ENCODE measurements around the gene PCDHGB5. TPM values are rescaled to one million over a fixed set of nuclear protein-coding genes. Genes with fewer than 3 reads are reported as not detected.
"Not testable (repeated sequence)": the region's sequence is repeated elsewhere in the genome, so short reads cannot be mapped to it uniquely, and the experiment has no call there.

PCDHGB5 gene
- total and polyA plus RNA-seq, 4 experiments from 2014 or later = 0.39 to 0.49 (median 0.42) TPM; not detected in 1

DNA sequence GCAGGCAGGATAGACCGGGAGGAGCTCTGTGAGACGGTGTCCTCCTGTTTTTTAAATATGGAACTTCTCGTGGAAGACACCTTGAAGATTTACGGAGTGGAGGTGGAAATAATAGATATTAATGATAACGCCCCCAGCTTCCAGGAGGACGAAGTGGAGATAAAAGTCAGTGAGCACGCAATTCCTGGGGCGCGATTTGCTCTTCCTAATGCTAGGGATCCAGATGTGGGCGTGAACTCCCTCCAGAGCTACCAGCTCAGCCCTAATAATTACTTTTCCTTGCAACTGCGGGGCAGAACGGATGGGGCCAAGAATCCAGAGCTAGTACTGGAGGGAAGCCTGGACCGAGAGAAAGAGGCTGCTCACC, 23.7 kb downstream of the PCDHGB5 start:
- CTCF ChIA-PET (ENCODE audit: partially characterized antibody) = interaction anchor here (0.7 to 2.3 kb wide), 8 partner anchors 9 to 136 kb away, joined by 3 to 18 read pairs (median 6); partner anchors contain the start of genes PCDHGA10, PCDHGA12 and TAF7
- intact Hi-C loops (cut with micrococcal nuclease) = no loop called here
- POLR2A ChIA-PET (ENCODE audit: partially characterized antibody) = interaction anchor here (1.3 kb wide), 1 partner anchor 143 kb away, joined by 4 read pairs; no protein-coding TSS in a partner anchor
- peak overlapping the region in 1 of 2 donors; percentile 33 for H3K4me3 ChIP-seq (ENCODE audit: low read length in 2 of 2)
- DNase-seq = no peak
- no peaks in the 10 kb centered on the region for H3K36me3 ChIP-seq (ENCODE audit: insufficient read depth, low read length)
- H3K27ac ChIP-seq (ENCODE audit: low read depth, low read length) = no peak overlapping the region
- peaks cover 53 to 63% of the 10 kb centered on the region in 2 donors for H3K27me3 Mint-ChIP-seq
- H3K27me3 ChIP-seq (ENCODE audit: insufficient read depth, low read length) = peaks cover 36% of the 10 kb centered on the region
- peaks cover 0 to 11% (median 3%) of the 10 kb centered on the region in 4 donors for H3K4me1 Mint-ChIP-seq
- peaks cover 8% of the 10 kb centered on the region for H3K4me1 ChIP-seq (ENCODE audit: insufficient read depth, low read length)
- peaks cover 0 to 4% of the 10 kb centered on the region in 2 donors for H3K9me3 ChIP-seq (ENCODE audit: control insufficient read depth in 1 of 2, low read length in 2 of 2)
- H3K36me3 Mint-ChIP-seq = peaks cover 19 to 25% of the 10 kb centered on the region in 2 donors
- peak overlapping the region in 4 of 7 donors; percentile 37 to 84 (median 78) for H3K27ac Mint-ChIP-seq
- H3K4me3 Mint-ChIP-seq = peak overlapping the region in 7 of 8 donors; percentile 46 to 83 (median 79)
- H3K9me3 Mint-ChIP-seq = peaks cover 4 to 70% (median 56%) of the 10 kb centered on the region in 8 donors

DNA sequence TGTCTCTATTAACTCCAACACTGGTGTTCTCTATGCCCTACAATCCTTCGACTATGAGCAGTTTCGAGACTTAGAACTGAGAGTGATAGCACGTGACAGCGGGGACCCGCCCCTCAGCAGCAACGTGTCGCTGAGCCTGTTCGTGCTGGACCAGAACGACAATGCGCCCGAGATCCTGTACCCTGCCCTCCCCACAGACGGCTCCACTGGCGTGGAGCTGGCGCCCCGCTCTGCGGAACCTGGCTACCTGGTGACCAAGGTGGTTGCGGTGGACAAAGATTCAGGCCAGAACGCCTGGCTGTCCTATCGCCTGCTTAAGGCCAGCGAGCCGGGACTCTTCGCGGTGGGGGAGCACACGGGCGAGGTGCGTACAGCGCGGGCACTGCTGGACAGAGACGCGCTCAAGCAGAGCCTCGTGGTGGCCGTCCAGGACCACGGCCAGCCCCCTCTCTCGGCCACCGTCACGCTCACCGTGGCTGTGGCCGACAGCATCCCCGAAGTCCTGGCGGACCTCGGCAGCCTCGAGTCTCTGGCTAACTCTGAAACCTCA, 25.1 kb downstream of the PCDHGB5 start:
- H3K27me3 Mint-ChIP-seq = peaks cover 57 to 64% of the 10 kb centered on the region in 2 donors
- H3K27ac Mint-ChIP-seq = peak overlapping the region in 1 of 7 donors; percentile 84
- Histone ChIP-seq H3K27ac (ENCODE audit: low read depth, low read length) (no peak overlapping the region), H3K4me1 (ENCODE audit: insufficient read depth, low read length) (peaks cover 8% of the 10 kb centered on the region), H3K4me3 (ENCODE audit: low read length in 2 of 2) (no peak overlapping the region), H3K36me3 (ENCODE audit: insufficient read depth, low read length) (no peaks in the 10 kb centered on the region), H3K27me3 (ENCODE audit: insufficient read depth, low read length) (peaks cover 36% of the 10 kb centered on the region), H3K9me3 (ENCODE audit: control insufficient read depth in 1 of 2, low read length in 2 of 2) (peaks cover 0 to 4% of the 10 kb centered on the region in 2 donors)
- H3K4me3 Mint-ChIP-seq = peak overlapping the region in 3 of 8 donors; percentile 13 to 78 (median 37)
- H3K36me3 Mint-ChIP-seq = peaks cover 23 to 26% of the 10 kb centered on the region in 2 donors
- ChIA-PET POLR2A (ENCODE audit: partially characterized antibody) (no interaction called here), CTCF (ENCODE audit: partially characterized antibody) (no interaction called here)
- peaks cover 4 to 77% (median 60%) of the 10 kb centered on the region in 8 donors for H3K9me3 Mint-ChIP-seq
- DNase-seq = no peak
- peaks cover 0 to 11% (median 2%) of the 10 kb centered on the region in 4 donors for H3K4me1 Mint-ChIP-seq
- intact Hi-C loops (cut with micrococcal nuclease) = no loop called here

DNA sequence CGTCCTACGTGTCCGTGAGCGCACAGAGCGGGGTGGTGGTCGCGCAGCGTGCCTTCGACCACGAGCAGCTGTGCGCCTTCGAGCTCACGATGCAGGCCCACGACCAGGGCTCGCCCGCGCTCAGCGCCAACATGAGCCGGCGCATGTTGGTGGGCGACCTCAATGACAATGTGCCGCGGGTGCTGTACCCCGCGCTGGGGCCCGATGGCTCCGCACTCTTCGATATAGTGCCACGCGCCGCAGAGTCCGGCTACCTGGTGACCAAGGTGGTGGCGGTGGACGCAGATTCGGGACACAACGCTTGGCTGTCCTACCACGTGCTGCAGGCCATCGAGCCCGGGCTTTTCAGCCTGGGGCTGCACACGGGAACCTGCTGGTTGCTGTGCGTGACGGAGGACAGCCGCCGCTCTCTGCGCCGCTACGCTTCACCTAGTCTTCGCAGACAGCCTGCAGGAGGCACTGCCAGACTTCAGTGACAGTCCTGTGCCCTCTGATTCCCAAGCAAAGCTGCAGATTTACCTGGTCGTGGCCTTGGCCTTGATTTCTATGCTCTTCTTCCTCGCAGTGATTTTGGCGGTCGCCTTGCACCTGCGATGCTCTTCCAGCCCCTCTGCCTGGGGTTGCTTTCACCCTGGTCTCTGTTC, 30.2 kb downstream of the PCDHGB5 start:
- Mint-ChIP-seq H3K27me3 (peaks cover 45 to 51% of the 10 kb centered on the region in 2 donors), H3K9me3 (peaks cover 0 to 73% (median 50%) of the 10 kb centered on the region in 8 donors), H3K4me3 (no peak overlapping the region), H3K27ac (peak overlapping the region in 1 of 7 donors; percentile 78), H3K36me3 (peaks cover 13 to 22% of the 10 kb centered on the region in 2 donors), H3K4me1 (peaks cover 5 to 17% (median 6%) of the 10 kb centered on the region in 4 donors)
- no peaks in the 10 kb centered on the region for H3K36me3 ChIP-seq (ENCODE audit: insufficient read depth, low read length)
- ChIA-PET POLR2A (ENCODE audit: partially characterized antibody) (no interaction called here), CTCF (ENCODE audit: partially characterized antibody) (no interaction called here)
- no peak overlapping the region for H3K4me3 ChIP-seq (ENCODE audit: low read length in 2 of 2)
- no peak overlapping the region for H3K27ac ChIP-seq (ENCODE audit: low read depth, low read length)
- H3K27me3 ChIP-seq (ENCODE audit: insufficient read depth, low read length) = peaks cover 10% of the 10 kb centered on the region
- no peaks in the 10 kb centered on the region for H3K4me1 ChIP-seq (ENCODE audit: insufficient read depth, low read length)
- peaks cover 0 to 5% of the 10 kb centered on the region in 2 donors for H3K9me3 ChIP-seq (ENCODE audit: control insufficient read depth in 1 of 2, low read length in 2 of 2)
- intact Hi-C loops (cut with micrococcal nuclease) = no loop called here
- no peak for DNase-seq

DNA sequence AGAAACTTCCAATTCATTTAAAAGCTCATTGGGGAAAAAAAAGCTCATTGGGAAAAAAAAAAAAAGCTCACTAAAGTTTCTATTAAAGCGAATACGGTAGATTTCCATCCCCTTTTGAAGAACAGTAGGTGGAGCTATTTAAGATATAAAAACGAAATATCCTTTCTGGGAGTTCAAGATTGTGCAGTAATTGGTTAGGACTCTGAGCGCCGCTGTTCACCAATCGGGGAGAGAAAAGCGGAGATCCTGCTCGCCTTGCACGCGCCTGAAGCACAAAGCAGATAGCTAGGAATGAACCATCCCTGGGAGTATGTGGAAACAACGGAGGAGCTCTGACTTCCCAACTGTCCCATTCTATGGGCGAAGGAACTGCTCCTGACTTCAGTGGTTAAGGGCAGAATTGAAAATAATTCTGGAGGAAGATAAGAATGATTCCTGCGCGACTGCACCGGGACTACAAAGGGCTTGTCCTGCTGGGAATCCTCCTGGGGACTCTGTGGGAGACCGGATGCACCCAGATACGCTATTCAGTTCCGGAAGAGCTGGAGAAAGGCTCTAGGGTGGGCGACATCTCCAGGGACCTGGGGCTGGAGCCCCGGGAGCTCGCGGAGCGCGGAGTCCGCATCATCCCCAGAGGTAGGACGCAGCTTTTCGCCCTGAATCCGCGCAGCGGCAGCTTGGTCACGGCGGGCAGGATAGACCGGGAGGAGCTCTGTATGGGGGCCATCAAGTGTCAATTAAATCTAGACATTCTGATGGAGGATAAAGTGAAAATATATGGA, 32.8 kb downstream of the PCDHGB5 start, which contains the start of gene PCDHGA12:
Gene PCDHGA12, plus strand, starts transcription at position 176 of the 782 bp plus-strand sequence. Its CDS starts 253 bp downstream, at position 429.
- intact Hi-C loops (cut with micrococcal nuclease) = no loop called here
- peak within 1 kb of the TSS; percentile 40 to 86 (median 58) for H3K4me3 Mint-ChIP-seq
- H3K9me3 Mint-ChIP-seq = peaks cover 0 to 75% (median 53%) of the 10 kb centered on the region in 8 donors
- DNase-seq = no peak
- POLR2A ChIA-PET (ENCODE audit: partially characterized antibody) = no interaction called here
- CTCF ChIA-PET (ENCODE audit: partially characterized antibody) = interaction anchor here (1.0 to 2.6 kb wide), 9 partner anchors 9 to 133 kb away, joined by 3 to 18 read pairs (median 4); partner anchors contain the start of genes PCDHGA10, PCDHGA11 and PCDHGB7
- H3K4me1 Mint-ChIP-seq = peaks cover 5 to 17% (median 6%) of the 10 kb centered on the region in 4 donors
- H3K27ac Mint-ChIP-seq = peak within 1 kb of the TSS in 5 of 7 donors; percentile 41 to 81 (median 45)
- peaks cover 43 to 50% of the 10 kb centered on the region in 2 donors for H3K27me3 Mint-ChIP-seq
- Histone ChIP-seq H3K9me3 (ENCODE audit: control insufficient read depth in 1 of 2, low read length in 2 of 2) (peaks cover 0 to 5% of the 10 kb centered on the region in 2 donors), H3K27ac (ENCODE audit: low read depth, low read length) (no peak within 1 kb of the TSS), H3K36me3 (ENCODE audit: insufficient read depth, low read length) (no peaks in the 10 kb centered on the region), H3K4me3 (ENCODE audit: low read length in 2 of 2) (no peak within 1 kb of the TSS), H3K27me3 (ENCODE audit: insufficient read depth, low read length) (peaks cover 14% of the 10 kb centered on the region), H3K4me1 (ENCODE audit: insufficient read depth, low read length) (no peaks in the 10 kb centered on the region)
- H3K36me3 Mint-ChIP-seq = peaks cover 14 to 22% of the 10 kb centered on the region in 2 donors

DNA sequence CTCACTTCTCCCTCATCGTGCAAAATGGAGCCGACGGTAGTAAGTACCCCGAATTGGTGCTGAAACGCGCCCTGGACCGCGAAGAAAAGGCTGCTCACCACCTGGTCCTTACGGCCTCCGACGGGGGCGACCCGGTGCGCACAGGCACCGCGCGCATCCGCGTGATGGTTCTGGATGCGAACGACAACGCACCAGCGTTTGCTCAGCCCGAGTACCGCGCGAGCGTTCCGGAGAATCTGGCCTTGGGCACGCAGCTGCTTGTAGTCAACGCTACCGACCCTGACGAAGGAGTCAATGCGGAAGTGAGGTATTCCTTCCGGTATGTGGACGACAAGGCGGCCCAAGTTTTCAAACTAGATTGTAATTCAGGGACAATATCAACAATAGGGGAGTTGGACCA, 33.5 kb downstream of the PCDHGB5 start:
- H3K4me1 ChIP-seq (ENCODE audit: insufficient read depth, low read length) = no peaks in the 10 kb centered on the region
- no peak for DNase-seq
- no peak overlapping the region for H3K27ac ChIP-seq (ENCODE audit: low read depth, low read length)
- peaks cover 0 to 5% of the 10 kb centered on the region in 2 donors for H3K9me3 ChIP-seq (ENCODE audit: control insufficient read depth in 1 of 2, low read length in 2 of 2)
- CTCF ChIA-PET (ENCODE audit: partially characterized antibody) = interaction anchor here (1.1 to 2.6 kb wide), 5 partner anchors 10 to 93 kb away, joined by 3 to 18 read pairs (median 9); partner anchors contain the start of genes PCDHGA10, PCDHGA11 and PCDHGB7
- H3K4me3 ChIP-seq (ENCODE audit: low read length in 2 of 2) = no peak overlapping the region
- Mint-ChIP-seq H3K27ac (peak overlapping the region in 1 of 7 donors; percentile 41), H3K9me3 (peaks cover 0 to 69% (median 51%) of the 10 kb centered on the region in 8 donors), H3K36me3 (peaks cover 14 to 22% of the 10 kb centered on the region in 2 donors), H3K27me3 (peaks cover 39 to 46% of the 10 kb centered on the region in 2 donors), H3K4me3 (peak overlapping the region in 5 of 8 donors; percentile 33 to 67 (median 57)), H3K4me1 (peaks cover 5 to 17% (median 6%) of the 10 kb centered on the region in 4 donors)
- peaks cover 14% of the 10 kb centered on the region for H3K27me3 ChIP-seq (ENCODE audit: insufficient read depth, low read length)
- H3K36me3 ChIP-seq (ENCODE audit: insufficient read depth, low read length) = no peaks in the 10 kb centered on the region
- POLR2A ChIA-PET (ENCODE audit: partially characterized antibody) = no interaction called here
- intact Hi-C loops (cut with micrococcal nuclease) = no loop called here

DNA sequence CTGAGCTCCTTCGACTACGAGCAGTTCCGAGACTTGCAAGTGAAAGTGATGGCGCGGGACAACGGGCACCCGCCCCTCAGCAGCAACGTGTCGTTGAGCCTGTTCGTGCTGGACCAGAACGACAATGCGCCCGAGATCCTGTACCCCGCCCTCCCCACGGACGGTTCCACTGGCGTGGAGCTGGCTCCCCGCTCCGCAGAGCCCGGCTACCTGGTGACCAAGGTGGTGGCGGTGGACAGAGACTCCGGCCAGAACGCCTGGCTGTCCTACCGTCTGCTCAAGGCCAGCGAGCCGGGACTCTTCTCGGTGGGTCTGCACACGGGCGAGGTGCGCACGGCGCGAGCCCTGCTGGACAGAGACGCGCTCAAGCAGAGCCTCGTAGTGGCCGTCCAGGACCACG, 34.6 kb downstream of the PCDHGB5 start:
- Mint-ChIP-seq H3K4me3 (peak overlapping the region in 1 of 8 donors; percentile 62), H3K36me3 (peaks cover 11 to 17% of the 10 kb centered on the region in 2 donors), H3K4me1 (peaks cover 5 to 17% (median 6%) of the 10 kb centered on the region in 4 donors), H3K27me3 (peaks cover 33 to 42% of the 10 kb centered on the region in 2 donors), H3K27ac (peak overlapping the region in 1 of 7 donors; percentile 15), H3K9me3 (peaks cover 0 to 63% (median 44%) of the 10 kb centered on the region in 8 donors)
- H3K4me1 ChIP-seq (ENCODE audit: insufficient read depth, low read length); H3K9me3 ChIP-seq (ENCODE audit: control insufficient read depth in 1 of 2, low read length in 2 of 2); H3K36me3 ChIP-seq (ENCODE audit: insufficient read depth, low read length); H3K27ac ChIP-seq (ENCODE audit: low read depth, low read length); DNase-seq; POLR2A ChIA-PET (ENCODE audit: partially characterized antibody); CTCF ChIA-PET (ENCODE audit: partially characterized antibody); H3K4me3 ChIP-seq (ENCODE audit: low read length in 2 of 2); intact Hi-C loops (cut with micrococcal nuclease): not testable (repeated sequence)
- peaks cover 14% of the 10 kb centered on the region for H3K27me3 ChIP-seq (ENCODE audit: insufficient read depth, low read length)

Data from CD4-positive, alpha-beta memory T cell (primary cell).